HEK293 (cell line): ENCODE data around the gene PHC3.

ENCODE experiments used
- ZNF292 ChIP-seq: fragments of 450-650 bp; formaldehyde crosslinking; IDR thresholded peaks from 2 replicates; pipeline ENCODE4 v1.5.1; 2016; ENCODE audit warnings: low read depth, missing biosample characterization, missing genetic modification characterization, borderline replicate concordance
- TF ChIP-seq, protein P1 (sequence below): fragments of 450-650 bp; formaldehyde crosslinking; IDR thresholded peaks from 2 replicates; pipeline ENCODE4 v1.5.1; 2016; ENCODE audit warnings: missing biosample characterization, missing genetic modification characterization

DNA sequence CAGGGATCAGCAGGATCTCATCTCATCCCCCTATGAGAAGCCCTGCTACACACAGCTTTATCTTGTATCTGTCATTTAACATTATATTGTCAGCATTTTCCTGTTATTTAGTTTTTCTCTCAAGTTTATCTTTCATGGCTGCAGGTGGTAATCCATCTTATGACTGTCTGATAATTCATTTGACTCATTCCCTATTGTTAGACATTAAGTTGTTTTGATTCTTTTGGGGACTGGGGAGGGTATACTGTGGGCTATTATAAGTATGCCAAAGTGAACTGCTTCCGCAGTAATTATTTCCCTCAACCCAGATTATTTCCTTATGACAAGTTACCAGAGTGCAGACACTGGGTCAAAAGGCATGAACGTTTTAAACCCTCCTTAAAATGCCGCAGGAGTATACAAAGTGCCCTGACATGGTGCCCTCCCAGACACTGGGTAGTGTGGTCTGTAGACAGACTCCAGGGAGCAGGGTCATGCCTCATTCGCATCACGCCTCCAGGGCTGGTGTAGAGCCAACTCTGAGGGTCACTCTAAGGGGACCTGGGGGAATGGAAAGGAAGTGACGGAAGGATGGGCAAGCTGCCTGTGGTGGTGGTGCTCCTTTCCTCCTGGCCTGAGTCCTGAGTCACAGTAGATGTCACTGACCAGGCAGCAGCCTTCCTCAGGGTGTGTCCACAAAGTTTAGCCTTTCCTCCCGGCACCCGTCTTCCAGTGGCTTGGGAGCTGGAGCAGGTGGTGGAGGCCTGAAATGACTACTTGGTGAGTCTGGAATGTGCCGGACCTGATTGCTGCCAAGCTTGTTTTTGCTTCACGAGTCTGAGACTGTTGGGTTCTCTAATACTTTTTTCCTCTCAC is 132.2 kb downstream of the PHC3 start:
- TF ChIP-seq ZNF292 (tag by site-specific recombination), result no peak
- TF ChIP-seq, protein P1, sequence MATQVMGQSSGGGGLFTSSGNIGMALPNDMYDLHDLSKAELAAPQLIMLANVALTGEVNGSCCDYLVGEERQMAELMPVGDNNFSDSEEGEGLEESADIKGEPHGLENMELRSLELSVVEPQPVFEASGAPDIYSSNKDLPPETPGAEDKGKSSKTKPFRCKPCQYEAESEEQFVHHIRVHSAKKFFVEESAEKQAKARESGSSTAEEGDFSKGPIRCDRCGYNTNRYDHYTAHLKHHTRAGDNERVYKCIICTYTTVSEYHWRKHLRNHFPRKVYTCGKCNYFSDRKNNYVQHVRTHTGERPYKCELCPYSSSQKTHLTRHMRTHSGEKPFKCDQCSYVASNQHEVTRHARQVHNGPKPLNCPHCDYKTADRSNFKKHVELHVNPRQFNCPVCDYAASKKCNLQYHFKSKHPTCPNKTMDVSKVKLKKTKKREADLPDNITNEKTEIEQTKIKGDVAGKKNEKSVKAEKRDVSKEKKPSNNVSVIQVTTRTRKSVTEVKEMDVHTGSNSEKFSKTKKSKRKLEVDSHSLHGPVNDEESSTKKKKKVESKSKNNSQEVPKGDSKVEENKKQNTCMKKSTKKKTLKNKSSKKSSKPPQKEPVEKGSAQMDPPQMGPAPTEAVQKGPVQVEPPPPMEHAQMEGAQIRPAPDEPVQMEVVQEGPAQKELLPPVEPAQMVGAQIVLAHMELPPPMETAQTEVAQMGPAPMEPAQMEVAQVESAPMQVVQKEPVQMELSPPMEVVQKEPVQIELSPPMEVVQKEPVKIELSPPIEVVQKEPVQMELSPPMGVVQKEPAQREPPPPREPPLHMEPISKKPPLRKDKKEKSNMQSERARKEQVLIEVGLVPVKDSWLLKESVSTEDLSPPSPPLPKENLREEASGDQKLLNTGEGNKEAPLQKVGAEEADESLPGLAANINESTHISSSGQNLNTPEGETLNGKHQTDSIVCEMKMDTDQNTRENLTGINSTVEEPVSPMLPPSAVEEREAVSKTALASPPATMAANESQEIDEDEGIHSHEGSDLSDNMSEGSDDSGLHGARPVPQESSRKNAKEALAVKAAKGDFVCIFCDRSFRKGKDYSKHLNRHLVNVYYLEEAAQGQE (tag by site-specific recombination), result no peak
